K562 (cell line): ENCODE measurements around the gene MFAP1.

Source experiments
- BHLHE40 ChIP-seq: IDR thresholded peaks from 2 replicates; pipeline ENCODE4 v1.6.1; 2011; ENCODE audit warnings: low read length, improper control_type of control experiment
- CTCF ChIP-seq, 3 experiments: IDR thresholded peaks in 2 of 3; conservative IDR thresholded peaks in 1 of 3; 2 replicates each; pipeline ENCODE4 v1.5.1; 2011 to 2012; ENCODE audit warnings: low read length in 3 of 3, mild to moderate bottlenecking in 3 of 3, control low read depth in 2 of 3, improper control_type of control experiment in 1 of 3, inconsistent platforms in 1 of 3, low read depth in 1 of 3, mixed read lengths in 1 of 3, moderate library complexity in 1 of 3; ENCODE audit not compliant: insufficient read depth in 2 of 3
- HBP1 ChIP-seq: fragments of 450-650 bp; formaldehyde crosslinking; IDR thresholded peaks from 2 replicates; pipeline ENCODE4 v1.4.0; 2022; ENCODE audit warnings: missing genetic modification characterization
- IRF1 ChIP-seq: sonication (generic); formaldehyde crosslinking; IDR thresholded peaks from 2 replicates; pipeline ENCODE4 v1.8.0; 2022; ENCODE audit warnings: missing genetic modification reagents, mild to moderate bottlenecking, borderline replicate concordance
- SMAD4 ChIP-seq: fragments of 250-450 bp; sonication (Bioruptor Pico); conservative IDR thresholded peaks from 2 replicates; pipeline ENCODE4 v1.8.0; 2021; ENCODE audit warnings: inconsistent platforms, mild to moderate bottlenecking, moderate library complexity
- ZNF384 ChIP-seq: IDR thresholded peaks from 2 replicates; pipeline ENCODE4 v1.6.1; 2012; ENCODE audit warnings: low read depth, low read length, improper control_type of control experiment
- ZNF785 ChIP-seq: fragments of 250-450 bp; sonication (Bioruptor Pico); IDR thresholded peaks from 2 replicates; pipeline ENCODE4 v1.4.0; 2020; ENCODE audit warnings: mild to moderate bottlenecking

GRCh38 chr15:43777267-43777914 lies 47.1 kb downstream of the MFAP1 start:
- TF ChIP-seq IRF1 (no peak), CTCF (IDR thresholded peaks at IDR 0.05 in 2 of 3, conservative IDR thresholded peaks at IDR 0.05 in 1 of 3; ENCODE audit: insufficient read depth in 2 of 3, low read depth in 1 of 3, low read length in 3 of 3) (peak; percentile 39 to 61 (median 41); a peak in 5 of 6 replicates), ZNF384 (no peak), HBP1 (CRISPR knock-in tag) (no peak), BHLHE40 (no peak), SMAD4 (CRISPR knock-in tag) (no peak), ZNF785 (CRISPR knock-in tag) (no peak)
